ENCODE measurements around the gene ACTA2.
"Not testable (repeated sequence)": the region's sequence is repeated elsewhere in the genome, so short reads cannot be mapped to it uniquely, and the experiment has no call there.

ACTA2 gene

DNA sequence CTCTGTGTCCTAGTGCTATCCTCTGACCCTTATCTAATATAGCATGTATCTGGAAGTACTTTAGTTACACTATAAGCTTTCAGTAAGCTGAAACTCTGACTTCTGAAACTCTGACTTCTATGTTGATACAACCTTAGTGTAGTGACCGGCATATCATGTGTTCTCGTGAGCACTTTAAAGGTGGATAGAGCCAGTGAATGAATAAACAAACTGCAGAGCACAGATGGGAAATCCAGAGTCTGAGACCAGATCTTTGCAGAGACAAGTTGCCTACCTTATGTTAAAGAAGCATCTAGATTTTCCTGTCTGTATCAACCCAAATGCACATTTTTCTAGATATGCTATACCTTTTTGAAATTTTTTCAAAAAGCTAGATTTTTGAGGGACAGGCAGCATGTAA lies 3.5 kb downstream of the ACTA2 start:
- DNase-seq, result no peak

- no peak for DNase-seq
These were observed 5.5 kb downstream of the ACTA2 start for GRCh38 chr10:88946965-88947590.

- no peak for DNase-seq
These were observed 6.4 kb downstream of the ACTA2 start for GRCh38 chr10:88946200-88946599.

GRCh38 chr10:88944813-88945212 lies 7.8 kb downstream of the ACTA2 start:
- DNase-seq, result no peak

- DNase-seq, result no peak
These were observed 8.8 kb downstream of the ACTA2 start for GRCh38 chr10:88943778-88944177.

DNA sequence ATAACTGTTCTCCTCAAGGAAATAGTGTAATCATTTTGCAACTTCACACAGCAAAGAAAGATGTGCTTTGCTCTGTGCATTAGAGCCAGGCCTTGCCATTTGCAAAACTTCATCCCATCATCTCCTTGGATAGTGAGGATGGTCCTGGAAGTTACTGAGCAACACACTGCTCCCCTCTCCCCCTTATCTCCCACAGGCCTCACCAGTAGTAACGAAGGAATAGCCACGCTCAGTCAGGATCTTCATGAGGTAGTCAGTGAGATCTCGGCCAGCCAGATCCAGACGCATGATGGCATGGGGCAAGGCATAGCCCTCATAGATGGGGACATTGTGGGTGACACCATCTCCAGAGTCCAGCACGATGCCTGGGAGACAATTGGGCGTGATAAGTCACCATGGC lies 11.5 kb downstream of the ACTA2 start:
- no peak for DNase-seq

GRCh38 chr10:88938938-88939337 lies 13.6 kb downstream of the ACTA2 start:
- DNase-seq, result no peak

- DNase-seq, result no peak
These were observed 14.5 kb downstream of the ACTA2 start for GRCh38 chr10:88938039-88938438.

DNA sequence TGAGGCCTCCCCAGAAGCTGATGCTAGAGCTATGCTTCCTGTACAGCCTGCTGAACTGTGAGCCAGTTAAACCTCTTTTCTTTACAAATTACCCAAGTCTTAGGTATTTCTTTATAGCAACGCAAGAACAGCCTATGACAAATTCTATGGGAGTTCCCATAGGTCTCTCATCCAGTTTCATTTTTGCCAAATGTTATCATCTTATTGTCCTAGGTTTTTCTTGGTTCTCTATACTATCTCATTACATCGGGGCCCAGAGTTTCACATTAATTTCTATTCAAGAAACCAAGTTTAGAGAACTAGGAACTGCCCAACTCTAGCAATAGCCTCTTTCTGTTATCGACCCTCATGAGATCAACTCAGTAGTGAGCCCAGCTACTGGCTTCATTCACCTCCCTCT lies 15.9 kb downstream of the ACTA2 start:
- DNase-seq, result no peak

DNA sequence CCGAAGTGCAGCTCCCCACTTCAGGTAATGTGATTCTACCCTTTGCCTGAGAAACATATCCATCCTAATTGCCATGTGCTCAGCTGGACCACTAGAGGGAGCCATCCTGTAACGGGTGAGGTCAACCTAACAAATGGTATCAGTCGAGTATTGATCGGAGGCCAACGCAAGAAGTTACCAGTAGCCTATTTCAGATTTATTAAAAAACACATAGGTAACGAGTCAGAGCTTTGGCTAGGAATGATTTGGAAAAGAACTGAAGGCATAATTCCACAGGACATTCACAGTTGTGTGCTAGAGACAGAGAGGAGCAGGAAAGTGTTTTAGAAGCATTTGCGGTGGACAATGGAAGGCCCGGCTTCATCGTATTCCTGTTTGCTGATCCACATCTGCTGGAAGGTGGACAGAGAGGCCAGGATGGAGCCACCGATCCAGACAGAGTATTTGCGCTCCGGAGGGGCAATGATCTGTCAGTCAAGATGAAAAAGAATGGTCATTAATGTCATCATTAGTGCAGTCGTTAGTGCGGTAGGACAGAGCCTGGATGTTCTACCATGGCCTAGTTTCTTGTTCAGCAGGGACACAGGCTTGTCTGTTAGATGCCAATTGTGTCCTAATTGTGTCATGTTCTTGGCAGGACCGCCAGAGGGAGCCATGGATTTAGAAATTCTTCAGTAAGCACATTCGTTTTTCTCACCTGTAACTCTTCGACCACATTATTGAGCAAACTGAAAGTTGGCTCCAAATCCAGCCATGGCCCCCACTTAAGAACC lies 17.5 kb downstream of the ACTA2 start:
- peak; percentile 74 for DNase-seq

DNA sequence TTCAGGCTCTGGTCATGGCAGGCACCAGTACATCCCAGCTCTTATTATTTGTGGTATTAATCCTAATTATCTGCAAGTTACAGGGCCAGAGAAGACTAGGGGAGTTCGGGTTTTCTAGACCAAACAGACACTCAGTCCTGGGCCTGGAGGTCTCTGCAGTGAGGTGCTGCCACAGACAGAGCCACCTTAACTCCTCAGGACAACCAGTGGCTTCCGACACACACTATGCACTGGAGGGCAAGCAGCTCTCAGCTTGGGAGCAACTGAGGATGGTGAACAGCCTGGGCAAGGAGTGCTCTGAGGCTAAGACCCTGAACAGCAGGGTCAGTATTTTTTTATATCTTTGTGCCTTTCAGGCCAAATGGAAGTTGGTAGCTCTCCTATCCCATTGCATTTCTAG lies 19.0 kb downstream of the ACTA2 start:
- no peak for DNase-seq

DNA sequence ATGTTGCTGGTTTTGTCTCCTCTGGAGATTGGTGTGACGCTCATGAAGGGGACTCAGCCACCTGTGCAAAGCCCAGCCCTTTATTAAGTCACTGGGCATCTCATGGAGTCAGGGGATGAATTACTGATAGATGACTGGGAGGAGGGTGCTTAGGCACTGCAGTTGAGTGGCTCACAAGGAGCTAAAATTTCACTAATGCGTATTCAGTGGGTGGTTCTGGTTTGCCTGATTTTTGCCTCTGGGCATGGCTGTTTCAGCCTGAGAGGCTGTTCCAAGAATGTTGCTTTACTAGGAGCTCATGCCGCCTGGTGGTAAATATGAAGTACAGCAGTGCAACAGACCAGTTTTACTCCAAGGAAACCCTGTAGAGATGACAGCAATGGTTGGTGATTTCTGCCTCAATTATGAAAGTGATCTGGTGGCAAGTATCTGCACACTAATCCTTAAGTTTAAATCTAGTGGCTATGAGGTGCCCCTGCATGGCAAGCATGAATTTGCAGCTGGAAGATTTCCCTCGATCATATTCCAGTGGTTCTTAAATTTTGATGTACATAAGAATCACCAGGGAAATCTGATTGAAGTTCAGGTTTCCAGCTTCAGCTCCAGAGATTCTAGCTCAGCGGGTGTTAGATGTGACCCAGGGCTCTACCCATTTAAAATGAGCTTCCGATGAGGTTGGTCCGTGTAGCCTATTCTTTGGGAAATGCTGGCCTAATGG lies 19.9 kb downstream of the ACTA2 start:
- peak; percentile 18 for DNase-seq

GRCh38 chr10:88932029-88932428 lies 20.5 kb downstream of the ACTA2 start:
- DNase-seq, result not testable (repeated sequence)

GRCh38 chr10:88931548-88931947 lies 21.0 kb downstream of the ACTA2 start:
- no peak for DNase-seq

DNA sequence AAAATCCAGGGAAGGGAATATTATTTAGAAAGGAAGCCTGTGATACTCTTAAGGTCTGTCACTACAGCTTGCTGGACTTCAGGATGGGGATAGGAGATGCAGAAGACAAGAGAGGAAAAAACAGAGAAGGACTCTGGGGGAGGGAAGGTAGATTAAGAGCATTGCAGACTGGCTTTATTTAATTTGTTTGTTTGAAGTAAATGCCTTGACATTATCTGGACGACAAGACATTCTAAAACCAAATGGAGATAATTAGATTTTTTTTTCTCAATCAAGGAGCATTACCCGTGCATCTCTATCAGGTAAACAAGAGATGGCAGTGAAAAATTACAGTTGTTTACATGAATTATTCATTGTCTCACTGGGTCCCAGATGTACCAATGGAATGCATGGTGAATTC lies 24.3 kb downstream of the ACTA2 start:
- no peak for DNase-seq

DNA sequence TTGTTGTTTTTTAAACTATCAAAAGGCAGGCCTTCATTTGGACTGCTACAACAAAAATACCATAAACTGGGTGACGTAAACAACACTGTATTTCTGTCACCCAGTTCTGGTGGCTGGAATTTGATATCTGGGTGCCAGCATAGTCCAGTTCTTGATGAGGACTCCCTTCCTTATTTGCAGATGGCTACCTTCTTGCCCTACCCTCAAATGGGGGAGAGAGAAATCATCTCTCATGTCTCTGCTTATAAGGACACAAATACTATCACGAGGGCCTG lies 25.2 kb downstream of the ACTA2 start:
- no peak for DNase-seq

- no peak for DNase-seq
These were observed 25.8 kb downstream of the ACTA2 start for GRCh38 chr10:88926566-88927415.

DNA sequence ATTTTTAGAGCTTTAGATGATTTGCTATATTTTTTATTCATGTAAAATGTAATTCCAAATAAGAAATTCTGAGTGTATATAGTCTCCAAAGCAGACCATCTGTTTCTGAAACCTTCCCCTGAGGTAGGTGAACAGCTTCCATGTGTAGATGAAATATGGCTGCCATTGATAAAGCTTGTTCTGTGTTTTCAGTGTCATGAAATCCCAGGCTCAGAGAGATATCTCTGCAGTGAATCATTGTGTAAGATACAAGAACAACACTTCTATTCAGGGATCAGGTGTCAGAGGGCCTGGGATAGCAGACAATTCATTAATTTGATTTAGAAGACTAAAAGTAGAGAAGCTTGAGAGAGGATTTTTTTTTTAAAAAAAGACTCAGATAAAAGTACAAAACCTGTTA lies 29.1 kb downstream of the ACTA2 start:
- no peak for DNase-seq

DNA sequence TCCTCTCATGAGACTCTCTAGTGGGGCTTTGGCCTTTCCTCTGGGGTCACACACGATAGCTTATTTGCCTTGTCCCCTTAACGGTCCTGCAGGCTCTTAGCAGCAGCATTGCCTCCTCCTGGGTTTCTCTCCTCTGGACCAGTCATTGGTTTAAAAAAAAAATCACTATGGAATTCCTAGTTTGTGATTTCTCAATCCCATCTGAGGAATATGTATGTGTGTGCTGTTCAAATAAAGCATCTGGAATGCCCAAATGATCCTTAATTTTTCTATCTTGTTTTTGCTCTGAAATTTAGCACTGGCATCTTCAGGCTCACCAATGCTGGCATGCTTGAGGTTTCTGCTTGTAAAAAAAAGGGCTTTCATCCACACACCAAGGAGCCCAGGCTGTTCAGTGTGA lies 30.5 kb downstream of the ACTA2 start:
- DNase-seq, result no peak

DNA sequence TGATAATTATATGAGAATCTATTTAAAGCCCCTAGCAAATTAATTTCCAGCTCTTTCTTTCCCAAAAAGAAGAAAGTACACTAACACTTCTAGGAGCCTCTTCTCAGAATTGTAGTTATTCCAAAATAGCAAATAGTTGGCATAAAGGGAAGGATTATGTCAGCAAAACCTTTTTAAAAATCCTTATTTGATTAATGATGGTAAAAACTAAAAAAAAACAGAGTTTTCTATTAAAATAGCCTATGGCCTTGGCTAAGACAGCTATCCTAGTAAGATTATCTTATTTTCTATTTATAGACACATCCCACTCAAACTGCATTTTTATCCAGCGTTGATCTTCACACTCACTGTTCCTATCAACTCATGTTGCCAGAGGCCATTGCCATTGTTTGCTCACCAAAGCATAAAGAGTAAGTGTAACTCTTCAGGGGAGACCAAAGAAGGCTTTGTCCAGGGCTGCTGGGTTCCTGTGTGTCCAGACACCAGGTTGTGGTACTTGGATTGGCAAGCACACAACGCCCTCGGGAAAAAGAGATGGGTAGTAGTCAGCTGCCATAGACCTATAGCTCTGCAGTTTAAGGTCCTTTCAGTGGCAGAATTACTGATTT lies 31.5 kb downstream of the ACTA2 start:
- DNase-seq, result no peak

- no peak for DNase-seq
These were observed 32.4 kb downstream of the ACTA2 start for GRCh38 chr10:88920198-88920597.

- DNase-seq, result no peak
These were observed 33.5 kb downstream of the ACTA2 start for GRCh38 chr10:88919041-88919440.
